ENCODE data around the gene NCOA1.

Gene NCOA1

GRCh38 chr2:24509840-24510239, 18.8 kb downstream of the NCOA1 start:
- no peak for DNase-seq (ENCODE audit: extremely low spot score)
- ChIA-PET CTCF (interaction anchor here (1.3 kb wide), 1 partner anchor 11 kb away, joined by 3 read pairs; no protein-coding TSS in a partner anchor), POLR2A (no interaction called here)
- TF ChIP-seq CTCF (IDR thresholded peaks at IDR 0.05; ENCODE audit: control extremely low read depth, extremely low read depth, low read depth, missing control alignments), result no peak

GRCh38 chr2:24510771-24511170, 19.7 kb downstream of the NCOA1 start:
- no peak for TF ChIP-seq CTCF (IDR thresholded peaks at IDR 0.05; ENCODE audit: control extremely low read depth, extremely low read depth, low read depth, missing control alignments)
- ChIA-PET POLR2A (no interaction called here), CTCF (interaction anchor here (1.3 kb wide), 1 partner anchor 10 kb away, joined by 3 read pairs; no protein-coding TSS in a partner anchor)
- no peak for DNase-seq (ENCODE audit: extremely low spot score)

GRCh38 chr2:24511198-24511597, 20.1 kb downstream of the NCOA1 start:
- CTCF ChIA-PET, result interaction anchor here (1.2 to 1.8 kb wide), 2 partner anchors 9 to 316 kb away, joined by 3 to 4 read pairs; no protein-coding TSS in a partner anchor

GRCh38 chr2:24511894-24512293, 20.8 kb downstream of the NCOA1 start:
- POLR2A ChIA-PET, result no interaction called here
- CTCF ChIA-PET, result interaction anchor here (1.2 to 1.8 kb wide), 2 partner anchors 9 to 316 kb away, joined by 3 to 4 read pairs; no protein-coding TSS in a partner anchor

More at GRCh38 chr2:24511198-24511597, 20.1 kb downstream of the NCOA1 start:
- no peak for DNase-seq (ENCODE audit: extremely low spot score)
- TF ChIP-seq CTCF (IDR thresholded peaks at IDR 0.05; ENCODE audit: control extremely low read depth, extremely low read depth, low read depth, missing control alignments), result no peak
- POLR2A ChIA-PET, result no interaction called here

GRCh38 chr2:24512404-24512803, 21.4 kb downstream of the NCOA1 start:
- TF ChIP-seq CTCF (IDR thresholded peaks at IDR 0.05; ENCODE audit: control extremely low read depth, extremely low read depth, low read depth, missing control alignments), result no peak
- ChIA-PET CTCF (interaction anchor here (1.2 to 1.8 kb wide), 2 partner anchors 8 to 315 kb away, joined by 3 to 4 read pairs; no protein-coding TSS in a partner anchor), POLR2A (no interaction called here)
- no peak for DNase-seq (ENCODE audit: extremely low spot score)

More at GRCh38 chr2:24511894-24512293, 20.8 kb downstream of the NCOA1 start:
- TF ChIP-seq CTCF (IDR thresholded peaks at IDR 0.05; ENCODE audit: control extremely low read depth, extremely low read depth, low read depth, missing control alignments), result no peak
- DNase-seq (ENCODE audit: extremely low spot score), result no peak

GRCh38 chr2:24512831-24513230, 21.8 kb downstream of the NCOA1 start:
- CTCF ChIA-PET, result interaction anchor here (1.8 kb wide), 1 partner anchor 8 kb away, joined by 4 read pairs; no protein-coding TSS in a partner anchor
- DNase-seq (ENCODE audit: extremely low spot score), result no peak
- no peak for TF ChIP-seq CTCF (IDR thresholded peaks at IDR 0.05; ENCODE audit: control extremely low read depth, extremely low read depth, low read depth, missing control alignments)
- POLR2A ChIA-PET, result no interaction called here

Data from GM10248 (cell line).